ENCODE measurements around the gene FGF14. TPM values are rescaled to one million over a fixed set of nuclear protein-coding genes. Genes with fewer than 3 reads are reported as not detected.

Gene FGF14
- total RNA-seq, 5 donors from 2014 or later (not counting 1 experiment from before 2014, with no cell fraction given), result 0.03 TPM; not detected in 3

GRCh38 chr13:101736566-101736965 lies 665.3 kb downstream of the FGF14 start:
- Histone ChIP-seq H3K4me1 (ENCODE audit: control insufficient read depth in 1 of 2, extremely low read depth in 1 of 2, insufficient read depth in 2 of 2, low read length in 2 of 2) (no peaks in the 10 kb centered on the region), H3K27ac (ENCODE audit: low read length) (no peak overlapping the region), H3K27me3 (replicated peaks in 1 of 2; ENCODE audit: control insufficient read depth in 2 of 2, extremely low read depth in 1 of 2, insufficient read depth in 2 of 2, low read length in 1 of 2) (no peaks in the 10 kb centered on the region), H3K9me3 (no peaks in the 10 kb centered on the region), H3K4me3 (ENCODE audit: control insufficient read depth in 1 of 2, extremely low read depth in 1 of 2, low read length in 1 of 2) (no peak overlapping the region), H3K36me3 (ENCODE audit: control insufficient read depth in 2 of 2, extremely low read depth in 1 of 2, insufficient read depth in 1 of 2, low read length in 1 of 2) (no peaks in the 10 kb centered on the region)
- Mint-ChIP-seq H3K9me3 (no peaks in the 10 kb centered on the region), H3K27me3 (no peaks in the 10 kb centered on the region), H3K36me3 (no peaks in the 10 kb centered on the region), H3K4me1 (no peaks in the 10 kb centered on the region), H3K27ac (no peak overlapping the region), H3K4me3 (no peak overlapping the region)
- DNase-seq, result no peak
- ChIA-PET CTCF (no interaction called here), POLR2A (interaction anchor here in 1 of 2 donors (0.6 kb wide), 1 partner anchor 116 kb away, joined by 3 read pairs; no protein-coding TSS in a partner anchor)
- no CpG with 5 or more reads among the region's 3 CpGs for WGBS (ENCODE audit: insufficient coverage)
- no peak for ATAC-seq (replicated peaks in 1 of 4)

- ATAC-seq (replicated peaks in 1 of 4) (no peak), DNase-seq (no peak)
- no peaks in the 10 kb centered on the region for H3K36me3 Mint-ChIP-seq
- H3K27me3 Mint-ChIP-seq, result no peaks in the 10 kb centered on the region
- no peaks in the 10 kb centered on the region for H3K27me3 ChIP-seq (replicated peaks in 1 of 2; ENCODE audit: control insufficient read depth in 2 of 2, extremely low read depth in 1 of 2, insufficient read depth in 2 of 2, low read length in 1 of 2)
- H3K4me3 ChIP-seq (ENCODE audit: control insufficient read depth in 1 of 2, extremely low read depth in 1 of 2, low read length in 1 of 2), result no peak overlapping the region
- H3K36me3 ChIP-seq (ENCODE audit: control insufficient read depth in 2 of 2, extremely low read depth in 1 of 2, insufficient read depth in 1 of 2, low read length in 1 of 2), result no peaks in the 10 kb centered on the region
- H3K27ac Mint-ChIP-seq, result no peak overlapping the region
- 74% methylated on average over 2 of the region's 3 CpGs for WGBS (ENCODE audit: insufficient coverage)
- H3K4me3 Mint-ChIP-seq, result no peak overlapping the region
- H3K9me3 Mint-ChIP-seq, result no peaks in the 10 kb centered on the region
- H3K9me3 ChIP-seq, result no peaks in the 10 kb centered on the region
- ChIA-PET POLR2A (no interaction called here), CTCF (no interaction called here)
- H3K4me1 Mint-ChIP-seq, result peaks cover 0 to 3% (median 2%) of the 10 kb centered on the region in 3 donors
- H3K4me1 ChIP-seq (ENCODE audit: control insufficient read depth in 1 of 2, extremely low read depth in 1 of 2, insufficient read depth in 2 of 2, low read length in 2 of 2), result no peaks in the 10 kb centered on the region
- H3K27ac ChIP-seq (ENCODE audit: low read length), result no peak overlapping the region
Measured at GRCh38 chr13:101730420-101731000, 671.3 kb downstream of the FGF14 start.

GRCh38 chr13:101728615-101729014 lies 673.2 kb downstream of the FGF14 start:
- Mint-ChIP-seq H3K27ac (no peak overlapping the region), H3K9me3 (no peaks in the 10 kb centered on the region), H3K4me3 (no peak overlapping the region), H3K27me3 (no peaks in the 10 kb centered on the region), H3K36me3 (no peaks in the 10 kb centered on the region), H3K4me1 (peaks cover 0 to 3% (median 2%) of the 10 kb centered on the region in 3 donors)
- no peak for ATAC-seq (replicated peaks in 1 of 4)
- Histone ChIP-seq H3K27me3 (replicated peaks in 1 of 2; ENCODE audit: control insufficient read depth in 2 of 2, extremely low read depth in 1 of 2, insufficient read depth in 2 of 2, low read length in 1 of 2) (no peaks in the 10 kb centered on the region), H3K4me3 (ENCODE audit: control insufficient read depth in 1 of 2, extremely low read depth in 1 of 2, low read length in 1 of 2) (no peak overlapping the region), H3K4me1 (ENCODE audit: control insufficient read depth in 1 of 2, extremely low read depth in 1 of 2, insufficient read depth in 2 of 2, low read length in 2 of 2) (no peaks in the 10 kb centered on the region), H3K9me3 (no peaks in the 10 kb centered on the region), H3K36me3 (ENCODE audit: control insufficient read depth in 2 of 2, extremely low read depth in 1 of 2, insufficient read depth in 1 of 2, low read length in 1 of 2) (no peaks in the 10 kb centered on the region), H3K27ac (ENCODE audit: low read length) (no peak overlapping the region)
- DNase-seq, result no peak
- POLR2A ChIA-PET, result no interaction called here
- WGBS (ENCODE audit: insufficient coverage), result 71% methylated on average over 1 of the region's 3 CpGs
- CTCF ChIA-PET, result no interaction called here

DNA sequence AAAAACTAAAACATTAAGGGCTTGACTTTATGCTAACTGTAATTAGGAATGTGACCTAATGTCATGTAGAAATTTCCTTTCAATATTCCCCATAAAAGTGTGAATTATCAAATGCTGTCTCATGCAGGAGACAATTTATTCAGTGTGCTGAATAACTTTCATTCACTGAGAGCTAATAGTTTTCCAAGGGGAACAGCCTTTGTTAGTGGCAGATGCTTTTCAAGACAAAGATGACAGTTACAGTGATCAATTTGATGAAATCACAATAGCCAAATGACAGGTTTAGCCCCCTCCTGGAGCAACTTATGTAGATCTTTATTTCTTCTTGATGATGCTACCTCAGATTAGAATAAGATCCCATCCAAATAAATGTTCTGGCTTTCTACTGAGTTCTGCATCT lies 673.8 kb downstream of the FGF14 start:
- ChIA-PET CTCF (no interaction called here), POLR2A (no interaction called here)
- Mint-ChIP-seq H3K27me3 (peaks cover 0 to 4% of the 10 kb centered on the region in 2 donors), H3K4me3 (no peak overlapping the region), H3K4me1 (peaks cover 0 to 3% (median 2%) of the 10 kb centered on the region in 3 donors), H3K36me3 (no peaks in the 10 kb centered on the region), H3K9me3 (no peaks in the 10 kb centered on the region), H3K27ac (no peak overlapping the region)
- DNase-seq (no peak), ATAC-seq (replicated peaks in 1 of 4) (no peak)
- H3K27me3 ChIP-seq (replicated peaks in 1 of 2; ENCODE audit: control insufficient read depth in 2 of 2, extremely low read depth in 1 of 2, insufficient read depth in 2 of 2, low read length in 1 of 2), result no peaks in the 10 kb centered on the region
- no peaks in the 10 kb centered on the region for H3K4me1 ChIP-seq (ENCODE audit: control insufficient read depth in 1 of 2, extremely low read depth in 1 of 2, insufficient read depth in 2 of 2, low read length in 2 of 2)
- H3K27ac ChIP-seq (ENCODE audit: low read length), result no peak overlapping the region
- H3K36me3 ChIP-seq (ENCODE audit: control insufficient read depth in 2 of 2, extremely low read depth in 1 of 2, insufficient read depth in 1 of 2, low read length in 1 of 2), result no peaks in the 10 kb centered on the region
- no peak overlapping the region for H3K4me3 ChIP-seq (ENCODE audit: control insufficient read depth in 1 of 2, extremely low read depth in 1 of 2, low read length in 1 of 2)
- H3K9me3 ChIP-seq, result no peaks in the 10 kb centered on the region

- no peaks in the 10 kb centered on the region for H3K4me1 ChIP-seq (ENCODE audit: control insufficient read depth in 1 of 2, extremely low read depth in 1 of 2, insufficient read depth in 2 of 2, low read length in 2 of 2)
- H3K27me3 ChIP-seq (replicated peaks in 1 of 2; ENCODE audit: control insufficient read depth in 2 of 2, extremely low read depth in 1 of 2, insufficient read depth in 2 of 2, low read length in 1 of 2), result no peaks in the 10 kb centered on the region
- Mint-ChIP-seq H3K27ac (no peak overlapping the region), H3K4me3 (no peak overlapping the region), H3K4me1 (peaks cover 0 to 3% (median 2%) of the 10 kb centered on the region in 3 donors), H3K36me3 (no peaks in the 10 kb centered on the region), H3K27me3 (peaks cover 0 to 4% of the 10 kb centered on the region in 2 donors), H3K9me3 (no peaks in the 10 kb centered on the region)
- no peaks in the 10 kb centered on the region for H3K9me3 ChIP-seq
- no peaks in the 10 kb centered on the region for H3K36me3 ChIP-seq (ENCODE audit: control insufficient read depth in 2 of 2, extremely low read depth in 1 of 2, insufficient read depth in 1 of 2, low read length in 1 of 2)
- POLR2A ChIA-PET, result interaction anchor here in 1 of 2 donors (0.5 kb wide), 1 partner anchor 26 kb away, joined by 3 read pairs; no protein-coding TSS in a partner anchor
- no CpG with 5 or more reads among the region's 1 CpG for WGBS (ENCODE audit: insufficient coverage)
- no peak overlapping the region for H3K27ac ChIP-seq (ENCODE audit: low read length)
- CTCF ChIA-PET, result no interaction called here
- DNase-seq (no peak), ATAC-seq (replicated peaks in 1 of 4) (no peak)
- H3K4me3 ChIP-seq (ENCODE audit: control insufficient read depth in 1 of 2, extremely low read depth in 1 of 2, low read length in 1 of 2), result no peak overlapping the region
Measured at GRCh38 chr13:101727118-101727517, 674.7 kb downstream of the FGF14 start.

DNA sequence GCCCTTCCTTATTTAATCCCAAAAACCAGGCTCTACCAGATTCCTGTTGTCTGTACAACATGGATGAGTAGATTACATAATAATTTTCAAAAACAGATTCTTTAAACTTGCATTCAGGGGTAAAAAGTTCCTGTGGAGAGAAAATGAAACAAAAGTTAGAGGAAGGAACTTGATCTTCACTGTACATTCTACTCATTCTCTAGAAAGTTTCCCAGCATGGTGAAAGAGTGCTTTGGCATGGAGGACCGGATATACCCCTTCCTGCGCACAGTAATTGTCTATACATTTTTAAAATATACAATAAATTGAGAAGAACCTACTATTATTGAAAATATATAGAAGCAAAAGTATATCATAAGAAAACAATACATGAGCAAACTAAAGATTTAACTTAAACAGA lies 675.2 kb downstream of the FGF14 start:
- no peak overlapping the region for H3K27ac ChIP-seq (ENCODE audit: low read length)
- Mint-ChIP-seq H3K9me3 (no peaks in the 10 kb centered on the region), H3K27ac (no peak overlapping the region), H3K4me1 (peaks cover 0 to 3% (median 2%) of the 10 kb centered on the region in 3 donors), H3K27me3 (peaks cover 0 to 4% of the 10 kb centered on the region in 2 donors), H3K4me3 (no peak overlapping the region), H3K36me3 (no peaks in the 10 kb centered on the region)
- no CpG with 5 or more reads among the region's 2 CpGs for WGBS (ENCODE audit: insufficient coverage)
- H3K9me3 ChIP-seq, result no peaks in the 10 kb centered on the region
- H3K36me3 ChIP-seq (ENCODE audit: control insufficient read depth in 2 of 2, extremely low read depth in 1 of 2, insufficient read depth in 1 of 2, low read length in 1 of 2), result no peaks in the 10 kb centered on the region
- H3K4me1 ChIP-seq (ENCODE audit: control insufficient read depth in 1 of 2, extremely low read depth in 1 of 2, insufficient read depth in 2 of 2, low read length in 2 of 2), result no peaks in the 10 kb centered on the region
- ChIA-PET POLR2A (interaction anchor here in 1 of 2 donors (0.5 kb wide), 1 partner anchor 27 kb away, joined by 3 read pairs; no protein-coding TSS in a partner anchor), CTCF (no interaction called here)
- no peak for DNase-seq
- ATAC-seq (replicated peaks in 1 of 4), result no peak
- H3K27me3 ChIP-seq (replicated peaks in 1 of 2; ENCODE audit: control insufficient read depth in 2 of 2, extremely low read depth in 1 of 2, insufficient read depth in 2 of 2, low read length in 1 of 2), result no peaks in the 10 kb centered on the region
- H3K4me3 ChIP-seq (ENCODE audit: control insufficient read depth in 1 of 2, extremely low read depth in 1 of 2, low read length in 1 of 2), result no peak overlapping the region

DNA sequence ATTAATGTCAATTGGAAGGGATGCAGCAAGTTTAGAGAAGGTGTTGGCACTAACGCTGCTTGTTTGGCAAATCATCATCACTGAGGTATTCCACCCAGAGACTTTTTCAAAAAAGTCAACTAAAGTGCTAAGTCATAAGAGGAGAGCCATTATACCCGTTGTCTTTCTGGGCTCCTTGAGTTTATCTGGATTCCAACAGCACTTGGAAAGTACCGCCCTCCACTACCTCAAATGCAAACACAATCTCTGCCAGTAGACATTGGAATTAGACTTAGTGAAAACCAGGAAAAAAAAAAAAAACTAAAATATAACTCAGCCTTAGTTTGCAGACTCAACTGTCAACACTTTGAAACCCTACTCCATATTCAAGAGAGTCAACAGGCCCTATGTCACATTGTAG lies 683.4 kb downstream of the FGF14 start:
- 100% methylated on average over 1 of the region's 3 CpGs for WGBS (ENCODE audit: insufficient coverage)
- ChIA-PET CTCF (no interaction called here), POLR2A (no interaction called here)
- no peak overlapping the region for H3K27ac ChIP-seq (ENCODE audit: low read length)
- no peak overlapping the region for H3K4me3 ChIP-seq (ENCODE audit: control insufficient read depth in 1 of 2, extremely low read depth in 1 of 2, low read length in 1 of 2)
- no peak for DNase-seq
- ATAC-seq (replicated peaks in 1 of 4), result no peak
- no peak overlapping the region for H3K27ac Mint-ChIP-seq
- H3K9me3 ChIP-seq, result no peaks in the 10 kb centered on the region
- no peaks in the 10 kb centered on the region for H3K9me3 Mint-ChIP-seq
- H3K4me1 Mint-ChIP-seq, result no peaks in the 10 kb centered on the region
- no peak overlapping the region for H3K4me3 Mint-ChIP-seq
- no peaks in the 10 kb centered on the region for H3K4me1 ChIP-seq (ENCODE audit: control insufficient read depth in 1 of 2, extremely low read depth in 1 of 2, insufficient read depth in 2 of 2, low read length in 2 of 2)
- H3K36me3 Mint-ChIP-seq, result no peaks in the 10 kb centered on the region
- H3K36me3 ChIP-seq (ENCODE audit: control insufficient read depth in 2 of 2, extremely low read depth in 1 of 2, insufficient read depth in 1 of 2, low read length in 1 of 2), result no peaks in the 10 kb centered on the region
- H3K27me3 ChIP-seq (replicated peaks in 1 of 2; ENCODE audit: control insufficient read depth in 2 of 2, extremely low read depth in 1 of 2, insufficient read depth in 2 of 2, low read length in 1 of 2), result no peaks in the 10 kb centered on the region
- H3K27me3 Mint-ChIP-seq, result peaks cover 4 to 18% of the 10 kb centered on the region in 2 donors
